GM19023 (cell line): ENCODE data around the gene SORCS2.
"Not testable (repeated sequence)": the region's sequence is repeated elsewhere in the genome, so short reads cannot be mapped to it uniquely, and the experiment has no call there.

Experiments
- ATAC-seq: cut with Tn5 transposase; IDR thresholded peaks from one replicate; pipeline ENCODE4 v1.9.1; 2021; ENCODE audit warnings: mild to moderate bottlenecking, moderate library complexity; ENCODE audit not compliant: unreplicated experiment

The SORCS2 gene

DNA sequence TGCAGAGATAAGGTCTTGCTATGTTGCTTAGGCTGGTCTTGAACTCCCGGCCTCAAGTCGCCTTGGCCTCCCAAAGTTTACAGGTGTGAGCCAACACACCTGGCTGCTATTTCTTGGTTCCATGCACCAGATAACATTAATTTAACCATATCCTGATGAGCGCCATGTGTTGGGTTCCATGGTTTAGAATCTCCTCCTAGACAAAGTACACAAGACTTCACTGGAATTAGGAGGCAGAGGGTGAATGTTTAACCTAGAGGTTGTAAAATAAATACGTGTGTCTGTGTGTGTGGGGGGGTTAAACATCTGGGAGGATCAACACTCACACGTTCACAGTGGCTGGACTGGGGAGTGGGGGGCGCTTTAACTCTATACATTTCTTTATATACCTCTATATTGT, 32.4 kb upstream of the SORCS2 start:
- ATAC-seq, result no peak

DNA sequence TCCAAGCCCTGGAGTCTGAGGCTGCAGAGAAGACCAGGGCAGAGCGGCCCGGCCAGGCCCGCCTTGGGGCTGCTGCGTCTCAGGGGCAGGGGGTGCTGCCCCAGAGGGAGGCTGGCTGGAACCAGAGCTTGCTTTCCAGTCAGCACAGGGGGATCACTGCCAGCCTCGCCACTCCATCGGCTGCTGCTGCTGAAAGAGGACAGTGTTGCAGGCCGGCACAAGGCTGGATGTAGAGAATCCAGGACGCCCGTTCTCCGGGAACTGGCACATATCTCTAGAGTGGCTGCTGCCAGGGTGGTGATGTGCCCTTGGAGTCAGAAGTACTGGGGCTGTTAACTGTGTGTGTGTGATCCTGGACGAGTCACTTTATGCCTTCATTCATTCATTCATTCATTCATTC, 31.9 kb upstream of the SORCS2 start:
- ATAC-seq, result no peak

- ATAC-seq, result no peak
These were observed 31.3 kb upstream of the SORCS2 start for GRCh38 chr4:7160951-7161440.

DNA sequence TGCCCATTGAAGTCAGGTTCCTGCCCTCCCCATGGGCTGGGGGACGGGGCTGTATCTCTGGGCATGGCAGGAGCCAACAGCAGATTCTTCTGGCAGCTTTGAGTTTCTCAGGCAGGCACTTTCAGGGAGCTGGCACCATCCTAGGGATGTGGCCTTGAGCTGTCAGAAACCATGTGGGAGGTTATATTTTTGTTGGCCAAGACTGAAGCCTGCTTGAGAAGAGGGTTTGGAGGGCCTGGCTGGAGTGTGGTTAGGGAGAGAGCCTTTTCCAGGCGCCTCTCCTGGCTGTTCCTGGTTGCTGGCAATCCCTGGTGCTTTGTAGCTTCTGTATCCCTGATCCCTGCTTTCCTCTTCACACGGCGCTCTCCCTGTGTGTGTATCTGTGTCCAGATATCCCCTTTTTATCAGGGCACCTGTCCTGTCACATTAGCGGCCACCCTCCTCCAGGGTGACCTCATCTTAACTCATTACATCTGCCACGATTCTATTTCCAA, 30.6 kb upstream of the SORCS2 start:
- no peak for ATAC-seq

GRCh38 chr4:7165056-7165873, 27.1 kb upstream of the SORCS2 start:
- not testable (repeated sequence) for ATAC-seq

- ATAC-seq, result no peak
These were observed 26.5 kb upstream of the SORCS2 start for GRCh38 chr4:7165874-7166201.

DNA sequence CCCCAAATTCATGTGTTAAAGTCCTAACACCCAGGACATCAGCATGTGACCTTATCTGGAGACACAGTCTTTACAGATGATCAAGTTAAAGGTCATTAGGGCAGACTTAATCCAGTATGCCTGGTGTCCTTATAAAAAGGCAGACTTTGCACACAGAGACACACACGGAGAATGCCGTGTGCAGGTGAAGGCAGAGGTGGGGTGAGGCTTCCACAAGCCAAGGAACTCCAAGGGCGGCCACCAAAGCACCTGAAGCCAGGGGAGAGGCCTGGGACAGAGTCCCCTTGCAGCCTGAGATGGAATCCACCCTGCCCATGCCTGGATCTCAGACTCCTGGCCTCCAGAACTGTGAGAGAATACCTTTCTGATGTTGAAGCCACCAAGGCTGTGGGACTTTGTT, 26.1 kb upstream of the SORCS2 start:
- no peak for ATAC-seq

- no peak for ATAC-seq
These were observed 25.2 kb upstream of the SORCS2 start for GRCh38 chr4:7166981-7167700.

DNA sequence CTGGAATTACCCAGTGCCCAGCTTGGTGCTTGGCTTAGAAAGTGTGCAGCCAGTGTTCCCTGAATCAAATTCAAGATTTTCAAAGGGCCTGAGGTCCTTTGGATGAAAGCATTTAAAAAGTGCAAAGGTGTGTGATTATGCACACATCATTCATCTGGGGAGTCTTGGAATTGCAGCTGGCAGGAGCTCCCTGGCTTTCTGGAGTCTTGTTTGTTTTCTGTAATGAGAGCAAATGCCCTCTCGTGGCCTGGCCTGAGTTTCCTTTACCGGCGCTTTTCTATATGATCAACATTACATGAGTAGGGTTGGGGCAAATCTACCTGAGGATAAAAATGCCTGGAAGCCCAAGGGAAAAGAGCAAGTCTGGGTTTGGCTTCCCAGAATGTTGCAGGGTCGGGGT, 24.6 kb upstream of the SORCS2 start:
- no peak for ATAC-seq

GRCh38 chr4:7168106-7168505, 24.2 kb upstream of the SORCS2 start:
- no peak for ATAC-seq

DNA sequence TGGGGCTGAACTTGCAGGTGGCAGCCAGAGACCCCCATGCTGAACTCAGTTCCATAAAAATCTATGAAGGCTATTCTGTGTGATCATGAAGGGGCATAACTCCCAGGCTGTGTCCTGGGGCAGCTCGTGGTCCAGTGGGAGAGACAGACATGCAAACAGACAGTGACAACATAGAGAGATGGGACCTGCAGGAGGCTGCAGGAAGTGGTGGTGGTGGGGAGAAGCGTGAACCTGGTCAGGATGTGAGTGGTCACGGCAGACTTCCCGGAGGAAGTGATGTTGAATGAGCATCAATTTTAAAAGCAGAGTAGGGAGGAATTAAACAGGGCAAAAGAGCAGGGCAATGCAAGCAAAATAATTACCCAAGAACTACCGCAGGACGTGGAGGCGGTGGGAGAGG, 23.2 kb upstream of the SORCS2 start:
- no peak for ATAC-seq

- no peak for ATAC-seq
These were observed 22.3 kb upstream of the SORCS2 start for GRCh38 chr4:7170012-7170411.

DNA sequence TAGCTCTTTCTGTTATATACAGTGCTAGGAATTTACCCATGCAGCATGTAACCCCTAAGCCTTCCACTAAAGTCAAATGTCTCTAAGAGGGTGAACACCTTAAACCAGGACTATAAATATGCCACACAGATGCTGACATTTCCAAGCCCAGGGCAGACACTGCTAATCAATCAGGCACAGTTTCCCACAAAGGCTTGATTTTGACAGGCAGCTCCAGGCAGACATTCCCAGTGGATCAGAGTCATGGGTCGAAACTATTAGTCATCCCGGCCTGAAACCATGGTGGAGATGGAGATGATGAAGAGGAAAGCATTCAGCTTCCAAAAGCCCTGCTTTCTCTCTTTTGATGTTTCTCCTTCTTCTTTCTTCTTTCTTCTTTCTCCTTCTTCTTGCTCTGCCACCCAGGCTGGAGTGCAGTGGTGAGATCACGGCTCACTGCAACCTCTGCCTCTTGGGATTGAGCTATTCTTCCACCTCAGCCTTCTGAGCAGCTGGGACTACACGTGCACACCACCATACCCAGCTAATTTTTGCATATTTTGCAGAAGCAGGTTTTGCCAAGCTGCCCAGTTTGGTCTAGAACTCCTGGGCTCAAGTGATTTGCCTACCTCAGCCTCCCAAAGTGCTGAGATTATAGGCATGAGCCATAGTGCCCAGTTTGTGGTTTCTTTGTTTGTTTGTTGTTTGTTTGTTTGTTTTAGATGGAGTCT, 21.0 kb upstream of the SORCS2 start:
- ATAC-seq, result no peak

GRCh38 chr4:7172508-7172907, 19.8 kb upstream of the SORCS2 start:
- no peak for ATAC-seq

DNA sequence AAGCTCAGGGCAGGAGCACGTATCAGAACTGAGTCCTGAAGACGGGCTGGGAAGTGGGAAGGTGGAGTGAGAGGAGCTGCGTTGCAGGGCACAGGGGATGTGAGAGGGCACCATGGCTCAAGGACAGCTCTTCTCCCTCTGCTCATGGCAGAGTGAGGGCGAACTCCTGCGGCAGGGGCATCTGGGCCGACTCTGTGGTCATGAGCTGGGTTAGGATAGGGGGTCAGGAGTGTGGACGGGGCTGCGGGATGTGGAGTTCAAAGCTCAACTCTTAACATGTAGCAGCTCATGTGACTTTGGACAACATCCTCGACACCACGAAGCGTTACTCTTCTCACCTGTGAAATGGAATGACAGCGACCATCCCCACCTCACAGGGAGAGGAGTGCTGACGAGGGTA, 19.4 kb upstream of the SORCS2 start:
- ATAC-seq, result no peak

- no peak for ATAC-seq
These were observed 18.4 kb upstream of the SORCS2 start for GRCh38 chr4:7173841-7174449.

DNA sequence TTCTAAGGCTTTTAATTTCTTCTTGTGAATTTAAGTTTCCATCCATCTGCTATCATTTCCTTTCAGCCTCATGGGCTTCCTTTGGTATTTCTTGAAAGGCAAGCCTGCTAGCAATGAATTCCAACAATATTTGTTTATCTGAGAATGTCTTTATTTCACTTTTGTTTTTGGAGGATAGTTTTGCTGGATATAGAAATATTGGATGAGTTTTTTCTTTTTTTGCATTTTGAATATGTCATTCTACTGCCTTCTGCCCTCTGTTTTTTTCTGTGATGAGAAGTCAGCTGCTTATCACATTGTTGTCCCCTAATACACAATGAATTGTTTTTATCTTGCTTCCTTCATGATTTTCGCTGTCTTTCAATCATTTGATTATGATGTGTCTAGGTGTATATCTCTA, 13.2 kb upstream of the SORCS2 start:
- no peak for ATAC-seq

- no peak for ATAC-seq
These were observed 11.4 kb upstream of the SORCS2 start for GRCh38 chr4:7180938-7181337.

DNA sequence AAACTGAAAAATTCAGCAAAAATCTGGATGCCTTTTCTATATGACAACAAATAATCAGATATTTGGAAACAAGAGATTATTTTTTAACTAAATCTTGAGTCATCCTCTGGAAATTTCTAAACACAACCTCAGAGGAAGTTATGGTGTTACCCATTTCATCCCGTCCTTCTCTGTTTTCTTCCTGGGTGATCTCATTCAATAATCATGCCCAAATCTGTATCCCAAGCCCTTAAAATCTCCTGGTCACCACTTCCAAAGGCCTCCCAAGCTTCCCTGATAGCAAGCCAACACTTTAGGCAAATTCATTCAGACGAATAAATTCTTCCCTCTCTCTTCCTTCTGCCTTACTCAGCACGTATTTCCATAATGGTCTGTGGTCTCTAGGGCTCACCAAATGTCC, 9.7 kb upstream of the SORCS2 start:
- no peak for ATAC-seq

DNA sequence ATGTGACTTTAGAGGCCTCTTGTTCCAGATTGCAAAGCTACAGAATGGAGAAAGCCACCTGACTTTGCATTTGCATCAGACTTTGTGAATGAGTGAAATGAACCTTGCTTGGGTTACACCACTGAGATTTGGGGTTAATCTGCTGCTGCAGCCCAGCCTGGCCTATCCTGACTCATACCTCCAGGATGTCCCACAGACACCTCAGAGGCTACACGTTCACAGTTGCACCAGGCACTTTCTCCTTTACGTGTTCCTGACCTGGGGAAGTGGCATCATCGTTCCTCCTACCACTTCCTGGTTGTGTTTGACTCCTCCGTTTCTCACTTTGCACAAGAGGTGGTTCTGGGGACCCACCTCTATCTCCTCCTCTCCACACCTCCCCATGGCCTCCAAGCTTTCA, 9.2 kb upstream of the SORCS2 start:
- no peak for ATAC-seq

- ATAC-seq, result no peak
These were observed 8.4 kb upstream of the SORCS2 start for GRCh38 chr4:7183780-7184460.
